ENCODE data around the gene COA3.

COA3 gene, protein sequence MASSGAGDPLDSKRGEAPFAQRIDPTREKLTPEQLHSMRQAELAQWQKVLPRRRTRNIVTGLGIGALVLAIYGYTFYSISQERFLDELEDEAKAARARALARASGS

GRCh38 chr17:42798383-42799380 lies at the start of gene COA3, which contains the start of gene CNTD1:
Gene COA3 (minus strand): TSS chr17:42798704. CDS start chr17:42798681, 23 bp downstream.
Gene CNTD1 (plus strand): TSS chr17:42798861. CDS start chr17:42799068, 207 bp downstream.
- H3K4me3 ChIP-seq (ENCODE audit: low read depth, low read length) = peak within 1 kb of the TSS; percentile 85
- peak; percentile 45 for DNase-seq (ENCODE audit: low read depth)
- no peak for TF ChIP-seq CTCF (IDR thresholded peaks at IDR 0.05; ENCODE audit: low read depth, low read length, missing control alignments)

GRCh38 chr17:42848093-42848492 lies 49.6 kb upstream of the COA3 start:
- H3K4me3 ChIP-seq (ENCODE audit: low read depth, low read length) = no peak overlapping the region
- no peak for DNase-seq (ENCODE audit: low read depth)

GRCh38 chr17:42846594-42847280 lies 48.2 kb upstream of the COA3 start:
- no peak for DNase-seq (ENCODE audit: low read depth)
- no peak for TF ChIP-seq CTCF (IDR thresholded peaks at IDR 0.05; ENCODE audit: low read depth, low read length, missing control alignments)
- H3K4me3 ChIP-seq (ENCODE audit: low read depth, low read length) = no peak overlapping the region

More at GRCh38 chr17:42848093-42848492, 49.6 kb upstream of the COA3 start:
- TF ChIP-seq CTCF (IDR thresholded peaks at IDR 0.05; ENCODE audit: low read depth, low read length, missing control alignments) = no peak

GRCh38 chr17:42845918-42846593 lies 47.6 kb upstream of the COA3 start:
- DNase-seq (ENCODE audit: low read depth) = no peak
- H3K4me3 ChIP-seq (ENCODE audit: low read depth, low read length) = no peak overlapping the region
- no peak for TF ChIP-seq CTCF (IDR thresholded peaks at IDR 0.05; ENCODE audit: low read depth, low read length, missing control alignments)

GRCh38 chr17:42845556-42845917 lies 47.0 kb upstream of the COA3 start:
- DNase-seq (ENCODE audit: low read depth) = no peak
- no peak for TF ChIP-seq CTCF (IDR thresholded peaks at IDR 0.05; ENCODE audit: low read depth, low read length, missing control alignments)
- H3K4me3 ChIP-seq (ENCODE audit: low read depth, low read length) = no peak overlapping the region

- no peak for TF ChIP-seq CTCF (IDR thresholded peaks at IDR 0.05; ENCODE audit: low read depth, low read length, missing control alignments)
- no peak overlapping the region for H3K4me3 ChIP-seq (ENCODE audit: low read depth, low read length)
- no peak for DNase-seq (ENCODE audit: low read depth)
Measured at GRCh38 chr17:42844761-42845555, 46.5 kb upstream of the COA3 start.
